Activated CD4-positive, CD25-positive, alpha-beta regulatory T cell treated with anti-CD3 and anti-CD28 coated beads, Interleukin-2, amount 50 U/mL, for 72 hours (primary cell): ENCODE data around the gene EDC4.
A peak's percentile ranks its signal among the peaks of the same experiment; 100 is the strongest.

Source experiments
- DNase-seq: peaks from one replicate; pipeline ENCODE4 v3.0.0; 2021

The EDC4 gene

DNA sequence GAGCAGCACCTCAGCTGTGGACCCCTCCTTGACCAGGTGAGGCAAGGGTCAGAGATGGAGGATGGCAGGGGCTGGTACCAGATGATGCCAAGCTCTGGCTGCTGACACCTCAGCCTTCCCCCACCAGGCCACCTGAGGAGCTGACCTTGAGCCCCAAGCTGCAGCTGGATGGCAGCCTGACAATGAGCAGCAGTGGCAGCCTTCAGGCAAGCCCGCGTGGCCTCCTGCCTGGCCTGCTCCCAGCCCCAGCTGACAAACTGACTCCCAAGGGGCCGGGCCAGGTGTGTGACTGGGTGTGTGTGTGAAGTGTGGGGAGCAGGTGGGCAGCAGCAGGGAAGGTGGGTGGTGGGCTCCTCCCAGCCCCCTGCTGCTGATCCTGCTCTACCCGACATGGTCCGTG lies 7.1 kb downstream of the EDC4 start:
- DNase-seq, result no peak

- DNase-seq, result no peak
Observed at GRCh38 chr16:67880584-67880983, 7.7 kb downstream of the EDC4 start.

GRCh38 chr16:67881621-67882161 lies 8.8 kb downstream of the EDC4 start:
- DNase-seq, result no peak

DNA sequence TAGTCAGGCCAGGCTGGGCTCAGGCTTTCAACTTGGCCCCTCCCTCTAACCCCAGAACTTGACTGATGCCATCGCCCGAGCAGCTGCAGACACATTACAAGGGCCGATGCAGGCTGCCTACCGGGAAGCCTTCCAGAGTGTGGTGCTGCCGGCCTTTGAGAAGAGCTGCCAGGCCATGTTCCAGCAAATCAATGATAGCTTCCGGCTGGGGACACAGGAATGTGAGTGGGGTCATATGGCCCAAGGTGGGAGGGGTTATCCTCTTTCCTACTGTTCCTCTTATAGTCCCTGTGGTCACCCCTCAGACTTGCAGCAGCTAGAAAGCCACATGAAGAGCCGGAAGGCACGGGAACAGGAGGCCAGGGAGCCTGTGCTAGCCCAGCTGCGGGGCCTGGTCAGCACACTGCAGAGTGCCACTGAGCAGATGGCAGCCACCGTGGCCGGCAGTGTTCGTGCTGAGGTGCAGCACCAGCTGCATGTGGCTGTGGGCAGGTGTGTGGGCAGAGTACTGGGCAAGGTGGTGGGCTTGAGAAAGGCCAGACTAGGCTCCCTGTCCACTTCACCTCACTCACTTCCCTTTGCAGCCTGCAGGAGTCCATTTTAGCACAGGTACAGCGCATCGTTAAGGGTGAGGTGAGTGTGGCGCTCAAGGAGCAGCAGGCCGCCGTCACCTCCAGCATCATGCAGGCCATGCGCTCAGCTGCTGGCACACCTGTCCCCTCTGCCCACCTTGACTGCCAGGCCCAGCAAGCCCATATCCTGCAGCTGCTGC lies 9.7 kb downstream of the EDC4 start:
- no peak for DNase-seq

GRCh38 chr16:67883146-67883871 lies 10.5 kb downstream of the EDC4 start:
- DNase-seq, result no peak

DNA sequence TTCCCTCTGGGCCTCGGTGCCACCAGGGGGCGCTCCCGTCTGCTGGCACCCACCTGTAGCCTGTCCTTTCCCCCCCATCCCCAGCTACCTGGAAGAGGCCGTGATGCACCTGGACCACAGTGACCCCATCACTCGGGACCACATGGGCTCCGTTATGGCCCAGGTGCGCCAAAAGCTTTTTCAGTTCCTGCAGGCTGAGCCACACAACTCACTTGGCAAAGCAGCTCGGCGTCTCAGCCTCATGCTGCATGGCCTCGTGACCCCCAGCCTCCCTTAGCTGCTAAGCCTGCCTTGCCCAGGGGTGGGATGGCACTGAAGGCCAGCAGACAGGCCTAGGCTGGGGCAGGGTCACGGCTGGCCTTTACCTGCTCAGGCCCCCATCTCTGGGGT lies 11.0 kb downstream of the EDC4 start:
- DNase-seq, result peak; percentile 71

DNA sequence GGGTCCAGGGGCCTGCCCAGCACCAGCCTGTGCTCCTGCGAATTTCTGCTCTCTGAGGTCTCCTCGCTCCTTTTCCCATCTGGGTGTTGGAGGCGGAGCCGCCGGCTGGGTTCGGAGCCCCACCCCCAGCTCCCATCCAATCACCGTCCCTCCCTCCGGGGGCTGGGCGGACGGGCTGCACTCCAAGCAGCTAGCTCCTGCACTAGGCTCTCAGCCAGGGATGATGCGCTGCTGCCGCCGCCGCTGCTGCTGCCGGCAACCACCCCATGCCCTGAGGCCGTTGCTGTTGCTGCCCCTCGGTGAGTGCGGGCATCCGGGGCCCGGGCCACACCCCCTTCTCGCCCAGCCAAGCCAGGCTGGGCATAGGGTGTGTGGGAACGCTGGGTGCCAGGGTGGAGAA lies 11.8 kb downstream of the EDC4 start, which contains the start of gene NRN1L:
Gene NRN1L, plus strand, starts transcription at position 202 of the 400 bp plus-strand sequence. Its CDS starts 19 bp downstream, at position 221.
- no peak for DNase-seq

GRCh38 chr16:67885545-67885944 lies 12.7 kb downstream of the EDC4 start:
- DNase-seq, result no peak

- DNase-seq, result no peak
Observed at GRCh38 chr16:67885976-67886375, 13.1 kb downstream of the EDC4 start.

GRCh38 chr16:67886387-67886786 lies 13.5 kb downstream of the EDC4 start:
- no peak for DNase-seq

GRCh38 chr16:67888331-67888730 lies 15.5 kb downstream of the EDC4 start:
- DNase-seq, result no peak

GRCh38 chr16:67892375-67892774 lies 19.5 kb downstream of the EDC4 start:
- DNase-seq, result no peak

DNA sequence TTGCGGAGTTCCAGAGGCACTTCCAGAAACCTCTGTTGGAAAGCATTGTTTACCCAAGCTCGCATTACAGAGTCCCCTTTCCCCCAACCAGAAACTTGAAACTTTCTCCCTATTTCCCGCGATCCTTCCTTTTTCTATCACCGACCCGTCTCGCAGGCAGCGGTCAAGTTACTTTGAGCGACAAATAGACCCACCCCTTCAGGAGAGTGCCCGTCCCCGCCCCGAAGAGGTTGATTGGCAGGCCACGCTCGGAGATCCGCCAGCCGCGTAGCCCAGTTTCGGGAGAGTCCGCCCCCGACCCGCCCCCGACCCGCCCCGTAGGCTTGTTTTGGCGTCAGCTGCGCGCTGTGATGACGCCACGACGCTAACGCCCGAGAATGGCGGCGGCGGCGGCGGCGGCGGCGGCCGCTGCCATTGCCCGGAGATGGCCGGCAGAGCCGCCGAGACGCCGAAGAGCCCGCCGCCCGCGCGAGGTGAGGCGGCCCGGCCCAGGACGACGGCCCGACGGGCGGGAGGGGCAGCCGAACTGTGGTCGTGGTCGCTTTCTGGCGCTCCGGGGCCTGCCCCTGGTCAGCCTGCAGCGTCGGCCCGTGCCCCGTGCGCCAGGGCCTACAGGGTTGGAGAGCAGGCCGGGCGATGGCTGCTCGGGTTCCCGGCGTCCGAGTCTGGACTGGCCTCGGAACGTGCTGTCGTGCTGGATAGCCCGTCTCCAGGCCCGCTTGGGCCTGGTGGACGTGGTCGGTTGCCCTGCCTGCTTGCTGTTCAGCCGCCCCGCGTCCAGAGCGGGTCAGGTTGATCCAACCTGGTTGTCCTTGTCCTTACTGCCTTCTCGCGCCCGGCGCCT lies 20.3 kb downstream of the EDC4 start, which contains the start of gene PSKH1:
Gene PSKH1, plus strand, starts transcription at position 356 of the 844 bp plus-strand sequence. CDS start 15,496 bp downstream, outside the sequence.
- peak; percentile 92 for DNase-seq

DNA sequence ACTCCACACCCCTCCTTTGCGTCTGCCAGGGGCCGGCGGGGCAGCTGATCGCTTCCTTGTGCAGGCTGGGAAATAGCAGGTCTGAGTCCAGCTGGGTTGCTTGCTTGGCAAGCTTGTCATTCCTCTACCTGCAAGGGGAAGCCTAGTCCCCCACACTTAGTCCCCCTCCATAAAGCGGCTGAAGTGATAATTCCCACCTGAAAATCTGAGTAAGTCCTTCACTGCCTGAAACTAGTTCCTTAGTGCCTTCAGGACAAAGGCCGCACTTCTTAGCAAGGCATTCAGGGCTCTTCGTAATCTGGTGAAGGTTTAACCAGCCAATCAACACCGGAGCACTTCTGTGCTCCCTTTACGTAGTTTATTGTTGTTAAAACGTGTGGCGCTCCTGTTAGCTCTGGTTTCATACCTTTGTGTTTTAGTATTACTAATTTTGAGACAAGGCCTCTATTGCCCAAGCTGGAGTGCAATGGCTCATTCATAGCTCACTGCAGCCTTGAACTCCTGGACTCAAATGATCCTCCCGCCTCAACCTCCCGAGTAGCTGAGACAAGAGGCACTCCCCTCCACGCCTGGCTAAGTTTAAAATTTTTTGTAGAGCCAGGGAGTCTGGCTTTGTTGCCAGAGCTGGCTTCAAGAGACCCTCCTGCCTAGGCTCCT lies 21.0 kb downstream of the EDC4 start:
- no peak for DNase-seq

DNA sequence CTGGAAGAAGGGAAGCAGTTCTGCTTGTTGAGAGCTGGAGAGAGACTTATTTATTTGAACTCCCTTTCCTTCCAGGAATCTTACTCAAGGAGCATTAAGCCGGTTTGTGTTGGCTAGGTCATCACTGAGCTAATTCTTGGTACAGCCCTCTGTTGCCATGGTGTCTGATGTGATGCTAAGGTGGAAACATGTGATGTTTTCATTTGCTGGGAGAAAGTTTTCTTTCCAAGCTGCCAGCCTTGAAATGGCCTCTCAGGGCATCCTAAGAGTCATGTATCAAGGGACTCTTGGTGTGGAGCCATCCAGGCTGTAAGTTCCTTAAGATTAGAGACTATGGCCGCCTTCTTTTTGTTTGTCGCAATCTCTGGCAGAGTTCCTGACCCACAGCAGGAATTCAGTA lies 24.4 kb downstream of the EDC4 start:
- no peak for DNase-seq

DNA sequence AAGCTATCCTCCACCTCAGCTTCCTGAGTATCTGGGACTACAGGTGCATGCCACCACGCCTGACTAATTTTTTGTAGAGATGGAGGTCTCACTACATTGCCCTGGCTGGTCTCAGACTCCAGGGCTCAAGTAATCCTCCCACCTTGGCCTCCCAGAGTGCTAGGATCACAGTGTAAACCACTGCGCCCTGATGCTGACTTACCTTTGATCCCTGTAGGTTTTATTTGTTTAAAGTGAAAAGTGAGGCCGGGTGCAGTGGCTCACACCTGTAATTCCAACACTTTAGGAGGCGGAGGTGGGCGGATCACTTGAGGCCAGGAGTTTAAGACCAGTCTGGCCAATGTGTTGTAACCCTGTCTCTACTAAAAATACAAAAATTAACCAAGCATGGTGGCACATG lies 28.9 kb downstream of the EDC4 start:
- no peak for DNase-seq

- DNase-seq, result no peak
Observed at GRCh38 chr16:67902831-67903230, 30.0 kb downstream of the EDC4 start.

- DNase-seq, result no peak
Observed at GRCh38 chr16:67907397-67908180, 34.7 kb downstream of the EDC4 start.

GRCh38 chr16:67909056-67909742 lies 36.3 kb downstream of the EDC4 start:
- no peak for DNase-seq

DNA sequence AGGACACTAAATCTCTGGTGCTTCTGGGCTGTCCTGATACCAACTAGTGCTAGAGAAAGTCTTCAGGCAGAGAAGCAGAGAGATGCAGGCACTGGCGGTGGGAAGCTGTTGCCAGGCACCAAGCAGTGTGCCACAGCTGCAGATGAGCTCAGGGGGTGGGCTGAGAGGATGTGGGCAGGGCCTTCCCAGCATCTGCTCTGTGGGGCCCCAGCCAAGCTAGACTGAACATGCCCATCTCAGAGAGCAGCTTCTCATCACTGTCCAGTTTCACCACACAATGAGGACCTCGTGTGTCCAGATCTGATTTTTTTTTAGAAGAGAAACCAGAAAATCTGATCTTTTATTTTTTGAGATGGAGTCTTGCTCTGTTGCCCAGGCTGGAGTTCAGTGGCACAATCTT lies 37.3 kb downstream of the EDC4 start:
- no peak for DNase-seq
